Activated T-cell treated with anti-CD3 and anti-CD28 coated beads for 24 hours (primary cell): ENCODE data around the gene TMEM89.

Experiments
- DNase-seq: peaks from one replicate; pipeline ENCODE4 v3.0.0-alpha.2; 2020; ENCODE audit warnings: low read depth

The TMEM89 gene

DNA sequence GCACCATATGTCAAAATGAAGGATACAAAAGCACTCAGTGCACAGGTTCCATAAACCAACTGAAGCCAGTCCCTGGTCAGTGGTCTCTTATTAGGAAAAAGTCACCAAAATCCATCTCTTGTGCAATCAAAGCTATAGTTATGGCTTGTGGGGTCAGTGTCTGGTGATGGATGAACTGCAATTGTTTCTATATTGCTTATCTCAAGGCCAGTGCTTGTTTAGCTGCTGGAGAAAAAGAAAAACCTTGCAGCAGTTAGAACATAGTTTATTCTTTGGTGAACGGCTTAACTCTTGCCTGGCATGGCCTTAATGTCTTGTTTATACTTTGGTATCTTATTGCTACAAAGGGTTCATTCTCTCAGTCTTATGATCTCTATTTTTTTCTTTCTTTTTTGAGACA, 9.3 kb downstream of the TMEM89 start:
- DNase-seq = no peak

GRCh38 chr3:48609088-48610005, 12.2 kb downstream of the TMEM89 start, which contains the start of gene UQCRC1:
TSS of gene UQCRC1 (minus strand) at chr3:48609646. CDS start at chr3:48609620, 26 bp downstream.
- peak; percentile 89 for DNase-seq

GRCh38 chr3:48607519-48607918, 14.1 kb downstream of the TMEM89 start:
- no peak for DNase-seq

DNA sequence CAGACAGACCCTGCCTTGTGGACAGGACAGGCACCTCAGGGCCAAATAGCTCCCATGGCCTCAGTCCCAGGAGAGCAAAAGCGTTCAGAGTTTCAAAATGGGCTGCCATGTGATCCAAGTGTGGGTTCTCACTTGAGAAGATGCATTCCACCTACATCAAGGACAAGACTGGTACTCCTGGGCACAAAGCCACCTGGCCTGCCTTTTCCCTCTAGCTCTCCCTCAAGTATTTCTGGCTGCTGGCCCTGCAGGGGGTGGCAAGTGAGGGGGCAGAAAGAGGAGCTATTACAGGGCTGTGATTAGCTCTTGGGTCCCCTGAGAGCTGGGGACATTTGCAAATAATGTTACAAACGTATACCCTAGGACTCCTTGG, 20.0 kb downstream of the TMEM89 start:
- DNase-seq = no peak

DNA sequence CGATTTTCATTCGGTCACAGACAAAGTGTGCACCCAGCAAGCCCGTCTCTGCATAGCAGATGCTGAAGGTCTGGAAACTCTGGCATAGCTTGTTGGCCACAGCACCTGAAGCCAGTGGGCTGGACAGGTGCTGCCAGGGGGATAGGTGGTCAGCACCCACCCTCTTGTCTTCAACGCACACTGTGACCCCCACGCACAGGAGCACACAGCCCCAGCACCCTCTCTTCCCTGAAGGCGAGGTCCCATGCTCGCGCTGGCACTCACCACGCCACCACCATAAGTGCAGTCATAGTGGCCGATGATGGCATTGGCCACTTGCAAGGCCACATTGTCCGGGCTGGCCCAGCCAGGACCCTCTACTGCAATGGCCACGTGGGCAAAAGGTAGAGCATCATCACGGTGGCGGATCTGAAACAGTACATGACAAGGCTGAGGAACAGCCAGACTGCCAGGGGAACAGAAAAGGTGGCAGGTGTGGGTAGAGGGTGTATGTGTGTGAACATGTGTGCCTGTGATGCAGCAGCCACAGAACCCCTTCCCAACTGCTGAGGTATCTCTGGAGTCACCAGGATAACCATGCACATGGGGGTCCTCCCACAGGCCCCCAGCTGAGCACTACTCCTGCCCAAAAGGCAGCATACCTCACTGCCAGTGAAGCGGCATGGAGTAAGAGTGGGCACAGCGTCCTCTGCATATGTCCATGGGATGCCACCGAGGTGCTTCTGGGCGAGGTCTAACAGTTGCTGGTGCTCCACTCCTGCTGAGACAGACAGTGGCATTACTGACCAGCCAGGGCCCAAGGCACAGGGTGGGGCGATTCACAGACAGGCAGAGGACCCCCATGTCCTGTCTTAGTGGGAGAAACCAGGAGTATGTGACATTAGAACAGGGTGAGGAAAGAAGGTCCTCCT, 20.6 kb downstream of the TMEM89 start:
- no peak for DNase-seq

DNA sequence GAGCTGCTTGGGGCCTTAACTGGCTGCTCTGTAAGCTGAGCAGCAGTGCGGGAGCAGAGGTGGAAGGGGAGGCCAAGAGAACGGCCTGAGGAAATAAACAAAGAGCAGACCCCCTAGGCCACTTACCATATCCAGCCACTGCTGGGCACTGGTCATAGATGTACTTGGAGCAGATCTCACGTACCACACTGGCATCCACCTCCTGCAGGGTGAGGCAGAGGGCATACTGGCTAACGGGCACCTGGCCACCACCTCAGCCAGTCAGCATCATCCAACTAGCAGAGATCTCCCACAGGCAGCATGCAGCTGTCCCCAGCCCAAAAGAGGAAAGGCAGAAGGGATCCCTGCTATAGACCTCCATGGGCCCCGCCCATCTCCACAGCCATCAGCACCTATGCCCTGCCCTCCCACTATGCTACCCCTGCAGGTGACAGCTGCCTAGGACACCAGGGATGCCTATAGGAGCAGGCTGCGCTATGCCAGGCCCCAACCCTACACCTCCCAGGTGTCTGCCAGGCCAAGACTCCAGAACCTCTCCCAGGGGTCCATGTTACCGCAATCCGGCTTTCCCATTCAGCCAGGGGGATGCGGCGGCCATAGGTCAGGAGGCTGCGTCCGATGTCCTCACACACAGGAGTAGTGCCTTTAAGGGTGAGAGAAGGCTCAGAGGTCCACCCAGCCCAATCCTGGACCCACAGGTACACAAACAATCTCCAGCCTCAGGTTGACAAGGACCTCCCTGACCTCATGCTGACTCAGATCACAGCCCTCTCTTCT, 21.9 kb downstream of the TMEM89 start:
- DNase-seq = no peak

GRCh38 chr3:48599077-48599501, 22.5 kb downstream of the TMEM89 start:
- no peak for DNase-seq

- DNase-seq = no peak
These were observed 23.1 kb downstream of the TMEM89 start for GRCh38 chr3:48598323-48599076.

DNA sequence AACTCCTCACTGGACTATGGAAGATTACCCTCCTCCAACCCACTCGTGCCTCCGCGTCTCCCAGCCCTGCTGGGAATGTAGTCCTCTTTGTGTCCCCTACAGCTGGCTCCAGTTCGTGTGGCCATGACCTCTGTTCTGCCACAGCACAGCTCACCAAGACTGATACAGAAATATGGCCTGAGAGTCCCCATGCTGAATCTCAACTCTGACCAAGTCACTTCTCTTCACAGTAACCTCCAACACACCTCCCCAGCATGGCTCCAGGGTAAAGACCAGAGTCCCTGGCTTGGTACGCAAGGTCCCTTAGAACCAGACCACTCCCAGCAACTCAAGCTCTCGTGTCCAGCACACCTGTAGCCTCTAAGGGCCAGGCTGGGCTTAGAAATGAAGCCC, 24.2 kb downstream of the TMEM89 start:
- DNase-seq = no peak

DNA sequence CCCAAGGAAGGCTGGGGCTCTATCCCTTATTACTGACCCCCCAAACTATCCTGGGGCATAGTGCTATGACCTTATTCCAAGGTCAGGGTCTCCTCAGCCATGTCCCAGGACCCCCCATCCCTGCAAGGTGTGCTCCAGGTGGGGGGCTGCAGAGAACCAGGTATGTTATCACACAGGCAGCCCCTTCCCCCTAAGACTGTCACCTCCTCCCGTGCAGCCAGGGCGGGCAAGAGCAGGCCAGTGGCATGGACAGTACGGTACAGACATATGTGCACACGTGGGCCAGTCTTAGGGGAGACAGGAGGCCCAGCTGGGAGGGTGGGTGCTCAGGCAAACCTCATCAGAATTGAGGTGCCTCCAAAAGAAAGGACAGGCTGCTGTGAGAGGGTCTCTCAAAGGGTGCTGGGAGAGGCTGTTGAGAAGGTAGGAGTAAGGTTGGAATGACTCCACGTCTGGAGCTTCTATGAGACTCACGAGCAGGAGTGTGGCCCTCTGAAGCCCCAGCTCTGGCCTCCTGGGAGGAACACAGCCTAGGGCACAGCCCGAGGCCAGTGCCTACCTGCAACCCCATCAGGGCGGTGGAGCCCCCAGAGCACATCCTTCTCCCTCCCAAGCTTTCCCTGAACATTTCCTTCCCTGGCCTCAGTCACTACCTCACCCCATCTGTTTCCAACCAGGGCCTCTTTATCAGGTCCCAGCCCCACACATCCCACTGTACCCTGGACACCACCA, 24.7 kb downstream of the TMEM89 start:
- DNase-seq = no peak

GRCh38 chr3:48596157-48596556, 25.4 kb downstream of the TMEM89 start:
- no peak for DNase-seq

DNA sequence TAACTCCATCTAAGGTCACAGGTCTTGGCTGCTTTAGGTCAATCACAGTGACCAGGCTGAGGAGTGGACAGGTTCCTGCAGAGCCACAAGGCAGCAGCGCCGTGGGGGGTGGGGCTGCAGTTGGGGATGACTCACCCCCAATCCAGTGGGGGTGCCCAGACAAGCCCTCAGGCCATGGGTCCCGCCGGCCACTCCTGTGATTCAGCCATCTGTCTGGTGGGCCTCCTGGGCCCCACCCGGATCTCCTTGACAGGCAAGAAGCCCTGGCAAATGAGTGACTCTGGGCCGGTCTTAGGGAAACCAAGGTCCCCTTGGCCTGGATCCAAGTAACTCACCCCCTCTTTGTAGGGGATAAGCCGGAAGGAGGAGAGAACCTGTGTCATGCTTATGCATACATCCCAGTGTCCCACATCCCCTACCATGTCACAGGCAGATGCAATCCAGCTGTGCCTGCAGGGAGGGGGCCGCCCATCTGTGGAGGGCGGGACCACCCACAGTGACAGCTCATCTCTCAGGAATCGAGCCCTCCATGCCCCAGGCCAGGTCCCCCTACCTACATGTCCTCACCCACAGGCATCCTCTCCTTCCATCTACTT, 25.9 kb downstream of the TMEM89 start:
- DNase-seq = no peak

- no peak for DNase-seq
These were observed 26.5 kb downstream of the TMEM89 start, which contains the start of gene COL7A1 for GRCh38 chr3:48595075-48595525. TSS of gene COL7A1 (minus strand) at chr3:48595329. CDS start at chr3:48595159, 170 bp downstream.

GRCh38 chr3:48594417-48595049, 27.0 kb downstream of the TMEM89 start:
- no peak for DNase-seq

GRCh38 chr3:48593337-48593736, 28.2 kb downstream of the TMEM89 start:
- DNase-seq = no peak

- DNase-seq = no peak
These were observed 29.0 kb downstream of the TMEM89 start for GRCh38 chr3:48592519-48593087.

GRCh38 chr3:48591886-48592518, 29.6 kb downstream of the TMEM89 start:
- no peak for DNase-seq

- no peak for DNase-seq
These were observed 30.1 kb downstream of the TMEM89 start for GRCh38 chr3:48591436-48591835.

DNA sequence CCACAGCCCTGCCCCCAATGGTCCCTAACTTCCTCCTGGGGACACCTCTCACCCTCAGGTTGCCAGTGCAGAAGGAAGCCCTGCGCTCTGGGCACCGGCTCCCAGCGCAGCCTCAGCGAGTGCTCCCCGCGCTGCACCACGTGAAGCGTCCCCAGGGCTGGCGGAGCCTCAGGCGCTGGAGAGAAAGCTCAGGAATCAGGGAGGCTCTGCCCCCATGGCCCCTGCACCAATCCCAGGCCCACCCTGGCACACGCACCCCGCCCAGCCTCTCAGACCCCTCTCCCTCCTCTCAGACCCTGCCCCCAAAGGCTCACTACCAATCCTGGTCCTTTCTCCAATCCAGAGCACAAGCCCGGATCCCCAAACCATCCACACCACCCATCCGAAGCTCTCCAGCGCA, 33.3 kb downstream of the TMEM89 start:
- no peak for DNase-seq
